GM12874 (cell line): ENCODE measurements around the gene CACNA1G.

ENCODE experiments used
- CTCF ChIP-seq: IDR thresholded peaks from 2 replicates; pipeline ENCODE4 v1.5.1; 2011; ENCODE audit warnings: low read depth, mild to moderate bottlenecking, control low read depth, low read length, moderate library complexity; ENCODE audit not compliant: insufficient read depth

The CACNA1G gene

GRCh38 chr17:50539762-50540559, 20.6 kb upstream of the CACNA1G start:
- no peak for TF ChIP-seq CTCF

GRCh38 chr17:50540560-50541401, 19.7 kb upstream of the CACNA1G start:
- TF ChIP-seq CTCF, result no peak

DNA sequence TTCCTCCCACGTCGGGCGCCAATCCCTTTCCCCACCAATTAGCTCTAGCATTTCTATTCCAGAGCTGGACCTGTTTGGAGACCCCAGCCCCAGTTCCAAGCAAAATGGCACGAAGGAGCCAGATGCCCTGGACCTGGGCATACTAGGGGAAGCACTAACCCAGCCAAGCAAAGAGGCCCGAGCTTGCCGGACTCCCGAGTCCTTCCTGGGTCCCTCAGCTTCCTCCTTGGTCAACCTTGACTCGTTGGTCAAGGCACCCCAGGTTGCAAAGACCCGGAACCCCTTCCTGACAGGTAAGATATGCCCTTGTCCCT, 19.2 kb upstream of the CACNA1G start:
- no peak for TF ChIP-seq CTCF

GRCh38 chr17:50541716-50542688, 18.5 kb upstream of the CACNA1G start:
- TF ChIP-seq CTCF, result peak; percentile 68

DNA sequence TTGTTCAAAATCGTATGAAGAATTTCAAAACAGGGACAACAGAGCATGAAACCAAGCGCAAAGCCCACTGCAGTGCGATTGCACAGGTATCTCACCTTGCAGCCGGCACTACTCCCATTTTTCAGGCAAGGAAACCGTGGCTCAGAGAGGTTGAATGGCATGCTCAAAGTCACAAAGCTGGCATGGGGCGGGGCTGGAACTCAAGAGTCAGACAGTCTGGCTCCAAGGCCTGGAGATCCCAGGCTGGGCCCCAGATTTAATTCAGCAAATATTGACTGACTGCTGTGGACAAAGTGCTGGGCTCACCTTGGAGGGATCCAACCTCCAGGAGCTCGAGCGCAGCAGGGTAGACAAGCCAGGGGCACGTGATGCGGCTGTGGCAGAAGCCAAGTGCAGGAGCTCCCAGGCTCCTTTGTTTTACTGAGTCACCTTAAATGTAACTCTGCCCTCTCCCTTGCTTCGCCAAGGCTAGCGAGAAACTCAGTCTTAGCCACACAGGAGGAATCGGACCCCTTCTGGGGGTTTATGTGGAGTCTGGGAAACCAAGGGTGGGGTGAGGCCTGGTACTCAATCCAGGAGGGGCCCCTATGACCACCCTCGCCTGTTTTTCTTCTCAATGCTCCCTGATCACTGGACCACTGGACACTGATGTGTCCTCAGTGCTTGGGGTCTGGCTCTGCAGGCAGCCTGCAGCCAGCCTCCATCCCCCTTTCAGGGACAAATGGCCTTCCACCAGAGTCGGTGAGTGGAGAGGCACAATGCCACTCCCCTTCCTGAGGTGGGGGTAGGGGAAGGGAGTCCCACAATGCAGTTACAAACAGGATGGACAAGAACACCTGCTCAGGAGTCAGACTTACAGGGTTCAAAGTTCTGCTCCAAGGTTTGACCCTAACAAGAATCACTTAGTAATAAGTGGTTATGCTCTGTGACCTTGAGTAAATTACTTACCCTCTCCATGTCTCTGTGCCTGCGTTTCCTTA, 17.4 kb upstream of the CACNA1G start:
- TF ChIP-seq CTCF, result no peak

GRCh38 chr17:50544516-50544915, 16.0 kb upstream of the CACNA1G start:
- TF ChIP-seq CTCF, result no peak
